Measurements from ENCODE around the gene DKK2. TPM values are rescaled to one million over a fixed set of nuclear protein-coding genes. Genes with fewer than 3 reads are reported as not detected.

DKK2 gene
- total and polyA plus RNA-seq, 2 donors (not counting 3 experiments of a cell fraction or from before 2014, with no cell fraction given) = 0.14 to 0.24 TPM

- H3K4me1 ChIP-seq (ENCODE audit: control insufficient read depth, extremely low read depth, insufficient read depth, low read length) = no peaks in the 10 kb centered on the region
- H3K27ac ChIP-seq (ENCODE audit: insufficient read depth, low read depth, low read length) = no peak overlapping the region
- no peaks in the 10 kb centered on the region for H3K79me2 ChIP-seq (ENCODE audit: control insufficient read depth, insufficient read depth, low read length)
- TF ChIP-seq GATA2 (IDR thresholded peaks at IDR 0.05; ENCODE audit: insufficient read depth, insufficient read length, low read depth, low read length) (no peak), CTCF (IDR thresholded peaks at IDR 0.05; ENCODE audit: extremely low read depth in 1 of 2, insufficient read depth in 1 of 2, low read depth in 1 of 2, low read length in 2 of 2) (no peak), EZH2 (IDR thresholded peaks at IDR 0.05; ENCODE audit: borderline replicate concordance, low read depth, low read length, severe bottlenecking) (no peak), MAX (IDR thresholded peaks at IDR 0.05; ENCODE audit: insufficient read depth, insufficient read length) (no peak), POLR2A (IDR thresholded peaks at IDR 0.05; ENCODE audit: low read depth, low read length) (no peak), MYC (IDR thresholded peaks at IDR 0.05; ENCODE audit: low read depth, low read length) (no peak), FOS (IDR thresholded peaks at IDR 0.05; ENCODE audit: borderline replicate concordance, insufficient read depth, low read length) (no peak), JUN (IDR thresholded peaks at IDR 0.05; ENCODE audit: borderline replicate concordance, insufficient read depth, insufficient read length, low read depth) (no peak), POLR2AphosphoS5 (IDR thresholded peaks at IDR 0.05; ENCODE audit: insufficient read depth, low read depth, low read length) (no peak)
- H3K4me2 ChIP-seq (ENCODE audit: insufficient read depth, low read length) = no peak overlapping the region
- CTCF ChIA-PET = interaction anchor here (0.8 kb wide), 1 partner anchor 524 kb away, joined by 3 read pairs; no protein-coding TSS in a partner anchor
- intact Hi-C loops (cut with micrococcal nuclease) = loop anchor here (10.0 kb wide), 1 partner anchor 659 kb away; no protein-coding TSS in a partner anchor
- POLR2A ChIA-PET = no interaction called here
- no peak overlapping the region for H3K4me3 ChIP-seq (replicated peaks in 1 of 3; ENCODE audit: insufficient read depth in 1 of 3, low read depth in 1 of 3, low read length in 3 of 3)
- no peaks in the 10 kb centered on the region for H3K9me1 ChIP-seq (replicated peaks; ENCODE audit: control insufficient read depth, extremely low read depth, insufficient read depth, low read length)
- no peaks in the 10 kb centered on the region for H3K9me3 ChIP-seq (replicated peaks; ENCODE audit: control insufficient read depth, insufficient read depth, low read length)
- DNase-seq (ENCODE audit: low read depth, low spot score) (no peak), FAIRE-seq (no peak)
- H4K20me1 ChIP-seq (replicated peaks; ENCODE audit: control insufficient read depth, extremely low read depth, insufficient read depth, low read length) = no peaks in the 10 kb centered on the region
- BruUV-seq (replicated peaks) = no TSS peak
- H2AFZ ChIP-seq (ENCODE audit: low read depth, low read length) = no peak overlapping the region
- dilution Hi-C loops (cut with MboI; ENCODE audit: extremely low pct_ligation_motif_present, low sequenced_read_pairs) = no loop called here
- no peaks in the 10 kb centered on the region for H3K36me3 ChIP-seq (ENCODE audit: control insufficient read depth in 2 of 2, extremely low read depth in 1 of 2, insufficient read depth in 2 of 2, low read length in 2 of 2)
- no peak overlapping the region for H3K9ac ChIP-seq (replicated peaks; ENCODE audit: extremely low read depth, insufficient read depth, low read length)
- no peaks in the 10 kb centered on the region for H3K27me3 ChIP-seq (ENCODE audit: control insufficient read depth in 2 of 2, insufficient read depth in 2 of 2, low read length in 2 of 2)
Measured at GRCh38 chr4:106893395-106893881, 142.7 kb downstream of the DKK2 start.
